ENCODE data around the gene RNF208.

RNF208 gene

GRCh38 chr9:137189297-137190295, 32.4 kb downstream of the RNF208 start:
- no peak for DNase-seq

- DNase-seq = peak; percentile 56 to 89
Measured at GRCh38 chr9:137188490-137189296, 33.3 kb downstream of the RNF208 start, which contains the start of the genes ANAPC2 and SSNA1. Gene ANAPC2 (minus strand): TSS chr9:137188560. CDS start chr9:137188532, 28 bp downstream. Gene SSNA1 (plus strand): TSS chr9:137188676. CDS start chr9:137188727, 51 bp downstream.

GRCh38 chr9:137188086-137188489, 34.0 kb downstream of the RNF208 start:
- no peak for DNase-seq

GRCh38 chr9:137187386-137187785, 34.7 kb downstream of the RNF208 start:
- DNase-seq = no peak

DNA sequence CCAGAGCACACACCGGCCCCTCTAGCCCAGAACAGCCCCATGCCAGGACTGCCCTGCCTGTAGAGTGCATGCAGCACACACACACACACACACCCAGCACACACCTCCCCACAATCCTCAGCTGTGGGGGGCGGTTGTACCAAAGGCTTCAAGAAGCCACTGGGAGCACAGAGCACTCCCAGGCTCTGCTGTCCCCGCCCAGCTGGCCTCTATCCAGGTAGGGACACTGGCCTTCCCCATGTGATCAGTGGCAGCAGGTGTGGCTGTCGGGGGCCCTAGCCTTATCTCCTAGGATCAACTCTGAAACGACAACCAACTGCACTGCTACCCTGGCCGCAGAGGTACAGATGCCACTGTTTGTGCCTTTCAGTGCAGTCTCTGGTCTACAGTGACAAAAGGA, 35.7 kb downstream of the RNF208 start:
- DNase-seq = no peak

- no peak for DNase-seq
Measured at GRCh38 chr9:137185921-137186320, 36.1 kb downstream of the RNF208 start.

DNA sequence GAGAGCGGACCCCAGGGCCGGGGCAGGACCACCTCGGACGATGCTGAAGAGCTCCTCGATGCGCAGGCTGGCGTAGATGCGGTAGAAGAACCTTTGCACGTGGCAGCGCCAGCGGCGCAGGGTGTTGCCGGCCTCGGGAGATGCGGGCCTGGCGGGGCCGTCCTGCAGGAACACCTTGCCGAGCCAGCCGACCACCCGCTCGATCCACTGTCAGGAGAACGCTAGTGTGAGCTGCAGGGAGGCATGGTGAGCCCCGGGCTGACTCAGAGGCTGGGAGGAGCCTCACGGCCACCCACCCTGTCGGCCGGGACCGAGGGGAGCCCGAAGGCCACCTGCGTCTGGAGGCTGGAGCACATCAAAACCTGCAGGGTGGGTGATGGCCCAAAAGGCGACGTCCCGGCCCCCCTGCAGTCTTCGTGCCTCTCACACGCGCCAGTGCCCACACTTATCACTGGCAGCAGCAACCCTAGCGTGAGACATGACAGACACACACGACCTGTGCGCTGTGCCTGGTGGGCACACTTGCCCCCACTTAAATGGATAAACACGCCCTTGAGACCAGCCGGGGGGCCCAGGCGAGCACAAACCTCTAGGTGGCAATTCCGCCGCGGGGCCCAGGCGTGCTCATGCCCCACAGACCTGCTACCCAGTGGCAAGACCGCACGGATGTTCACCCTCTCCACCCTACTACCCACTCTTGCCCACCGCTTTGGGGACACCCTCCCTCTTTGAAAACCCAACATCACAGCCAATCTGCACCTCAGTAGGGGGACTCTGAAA, 37.0 kb downstream of the RNF208 start:
- no peak for DNase-seq

- no peak for DNase-seq
Measured at GRCh38 chr9:137183980-137184595, 38.0 kb downstream of the RNF208 start.

- DNase-seq = no peak
Measured at GRCh38 chr9:137182836-137183235, 39.2 kb downstream of the RNF208 start.

- DNase-seq = no peak
Measured at GRCh38 chr9:137181680-137182079, 40.4 kb downstream of the RNF208 start.

DNA sequence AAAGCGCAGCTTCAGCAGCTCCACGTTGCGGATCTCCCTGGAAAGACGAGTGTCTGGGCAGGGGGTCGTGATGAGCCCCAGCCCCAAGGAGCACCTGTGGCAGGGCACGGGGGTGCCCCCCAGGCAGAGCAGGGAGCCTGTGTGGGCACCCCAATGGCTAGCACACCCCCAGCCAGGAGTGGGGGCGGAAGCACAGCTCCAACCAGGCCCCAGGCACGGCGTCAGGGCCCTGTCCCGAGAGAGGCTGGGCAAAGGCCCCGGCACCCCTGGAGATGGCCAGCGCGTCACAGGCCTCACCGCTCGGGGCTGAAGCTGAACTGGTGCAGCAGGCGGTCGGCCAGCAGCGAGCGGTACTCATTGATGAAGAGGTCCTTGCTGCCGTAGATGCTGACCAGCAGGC, 41.5 kb downstream of the RNF208 start:
- DNase-seq = no peak

DNA sequence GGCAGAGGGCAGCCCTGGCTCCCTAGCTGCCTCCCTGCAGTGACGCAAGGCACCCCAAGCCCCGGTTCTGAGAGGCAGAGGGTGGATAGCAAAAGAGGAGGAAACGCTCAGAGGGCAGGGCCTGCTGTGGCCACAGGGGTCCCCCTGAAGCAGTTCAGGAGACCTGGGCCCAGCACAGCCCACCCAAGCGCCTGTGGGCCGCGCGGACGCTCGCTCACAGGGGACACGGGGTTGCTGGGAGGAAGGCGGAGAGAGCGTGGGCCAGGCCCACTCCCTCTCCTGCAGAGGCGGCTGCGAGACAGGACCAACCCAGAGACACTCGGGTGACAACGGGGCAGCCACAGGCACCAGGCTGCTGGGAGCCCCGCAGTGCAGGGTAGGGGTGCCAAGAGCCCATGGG, 42.3 kb downstream of the RNF208 start:
- no peak for DNase-seq

- no peak for DNase-seq
Measured at GRCh38 chr9:137178939-137179630, 43.0 kb downstream of the RNF208 start.

- no peak for DNase-seq
Measured at GRCh38 chr9:137178201-137178938, 43.7 kb downstream of the RNF208 start.

DNA sequence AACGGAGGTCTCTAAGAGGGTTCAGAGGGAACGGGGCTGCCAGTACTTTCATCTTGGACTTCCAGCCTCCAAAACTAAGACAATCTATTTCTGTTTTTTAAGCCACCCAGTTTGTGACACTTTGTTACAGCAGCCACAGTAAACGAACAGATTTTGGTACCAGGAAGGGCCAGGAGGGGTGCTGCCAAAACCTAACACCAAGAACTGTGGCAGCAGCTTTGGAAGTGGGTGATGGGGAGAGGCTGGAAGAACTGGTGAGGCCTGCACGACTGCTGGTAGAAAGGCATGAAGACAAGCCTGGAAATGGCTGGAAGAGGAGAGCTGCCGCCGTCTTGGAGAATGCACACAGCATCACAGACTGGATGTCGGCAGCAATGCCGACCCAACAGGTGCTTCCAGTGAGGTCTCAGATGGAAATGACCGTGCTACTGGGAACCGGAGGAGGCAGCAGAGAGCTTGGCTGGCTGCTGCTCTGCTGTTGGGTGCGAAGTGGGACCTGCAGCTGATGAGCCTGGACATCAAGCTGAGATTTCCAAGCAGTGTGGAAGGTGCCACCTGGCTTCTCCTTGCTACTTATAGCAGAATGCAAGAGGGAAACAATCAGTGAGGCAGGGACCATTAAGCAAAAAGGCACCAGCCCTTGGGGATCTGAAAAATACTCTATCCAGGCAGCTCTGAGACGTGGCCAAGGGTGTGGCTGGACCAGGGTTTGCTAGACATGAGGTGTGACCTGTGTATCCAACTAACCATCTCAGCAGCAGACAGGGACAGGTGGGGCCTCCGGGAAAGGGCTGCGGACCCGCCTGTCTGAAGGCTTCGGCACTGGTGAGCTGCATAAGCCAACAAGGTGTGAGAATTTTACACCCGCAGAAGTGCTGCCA, 45.5 kb downstream of the RNF208 start:
- DNase-seq = peak in 1 of 2 experiments; percentile 69

GRCh38 chr9:137175345-137175961, 46.6 kb downstream of the RNF208 start:
- DNase-seq = no peak

GRCh38 chr9:137174722-137175293, 47.2 kb downstream of the RNF208 start:
- no peak for DNase-seq

- DNase-seq = no peak
Measured at GRCh38 chr9:137173796-137174664, 48.0 kb downstream of the RNF208 start.
